Activated CD4-positive, alpha-beta T cell treated with anti-CD3 and anti-CD28 coated beads for 36 hours (primary cell): ENCODE data around the gene KLRK1. TPM values are rescaled to one million over a fixed set of nuclear protein-coding genes. Genes with fewer than 3 reads are reported as not detected.
A peak's percentile ranks its signal among the peaks of the same experiment; 100 is the strongest.
"Not testable (repeated sequence)": the region's sequence is repeated elsewhere in the genome, so short reads cannot be mapped to it uniquely, and the experiment has no call there.

Experiments used
- ATAC-seq: fragments of 200-7000 bp; cut with Tn5 transposase; one replicate; pipeline ENCODE4 v1.10.0; 2021; ENCODE audit warnings: mild to moderate bottlenecking, moderate library complexity
- CTCF ChIA-PET: fragments of 350-600 bp; sonication (Branson Sonifier 250); formaldehyde crosslinking; loops from one replicate; lab custom pipeline; 2021; ENCODE audit warnings: antibody characterized with exemption; lab: Charles Lee
- POLR2A ChIA-PET: fragments of 350-600 bp; sonication (Branson Sonifier 250); formaldehyde crosslinking; loops from one replicate; lab custom pipeline; 2021; ENCODE audit warnings: antibody characterized with exemption, inconsistent platforms; lab: Charles Lee
- DNase-seq: peaks from one replicate; pipeline ENCODE4 v3.0.0-alpha.2; 2020
- H3K27ac Mint-ChIP-seq: one replicate; pipeline ENCODE4 v1.8.0; 2021; ENCODE audit warnings: mixed read lengths
- H3K27me3 Mint-ChIP-seq: one replicate; pipeline ENCODE4 v1.8.0; 2021; ENCODE audit warnings: mixed read lengths
- H3K36me3 Mint-ChIP-seq: one replicate; pipeline ENCODE4 v1.8.0; 2021; ENCODE audit warnings: low read depth, mixed read lengths
- H3K4me1 Mint-ChIP-seq: one replicate; pipeline ENCODE4 v1.8.0; 2021; ENCODE audit warnings: mixed read lengths
- H3K4me3 Mint-ChIP-seq: one replicate; pipeline ENCODE4 v1.8.0; 2021; ENCODE audit warnings: mild to moderate bottlenecking, moderate library complexity, mixed read lengths
- H3K9me3 Mint-ChIP-seq: one replicate; pipeline ENCODE4 v1.8.0; 2021; ENCODE audit warnings: low read depth, mixed read lengths
- intact Hi-C, 2 experiments: fragments of 100-400 bp; cut with DNase I in 1 of 2; cut with micrococcal nuclease in 1 of 2; formaldehyde crosslinking; loops; one replicate each; pipeline versions ENCODE4 v1.14.2 to v1.15.1; 2022 to 2024; cut with DNase I, micrococcal nuclease
- total RNA-seq, 2 experiments: library from RNA; stranded (reverse); gene quantifications; one replicate each; pipeline ENCODE4 v1.2.3, GENCODE V29; 2021

The KLRK1 gene
- total RNA-seq, result not detected

DNA sequence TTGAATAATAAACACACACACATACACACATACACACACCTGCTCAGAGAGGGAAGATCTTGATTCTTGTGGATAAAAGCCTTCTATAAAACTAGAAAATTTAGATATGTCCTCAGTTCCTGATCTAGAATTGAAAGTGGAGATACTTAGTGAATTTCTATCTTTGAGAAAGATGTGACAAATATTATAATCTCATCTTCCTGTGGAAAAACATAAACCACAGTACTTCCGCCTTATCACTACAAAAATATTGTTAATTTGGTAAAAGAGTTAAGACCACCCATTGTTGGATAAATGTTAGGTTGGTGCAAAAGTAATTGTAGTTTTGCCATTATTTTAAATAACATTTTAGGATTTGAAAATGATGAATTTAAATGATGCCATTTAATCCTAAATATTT, at the start of gene KLRK1:
Gene KLRK1, minus strand, starts transcription at position 138 of the 400 bp plus-strand sequence. CDS start 1,231 bp downstream, outside the sequence.
- H3K4me3 Mint-ChIP-seq, result no peak within 1 kb of the TSS
- H3K4me1 Mint-ChIP-seq, result peaks cover 6% of the 10 kb centered on the region
- CTCF ChIA-PET, result no interaction called here

GRCh38 chr12:10437601-10438000, 47.8 kb upstream of the KLRK1 start:
- H3K36me3 Mint-ChIP-seq, H3K27me3 Mint-ChIP-seq, DNase-seq, H3K4me3 Mint-ChIP-seq, ATAC-seq, H3K4me1 Mint-ChIP-seq, CTCF ChIA-PET, H3K27ac Mint-ChIP-seq, H3K9me3 Mint-ChIP-seq, intact Hi-C loops, POLR2A ChIA-PET: not testable (repeated sequence)

More for the DNA sequence above, at the start of gene KLRK1:
- no peak for ATAC-seq
- intact Hi-C loops, result no loop called here
- no peak for DNase-seq
- Mint-ChIP-seq H3K36me3 (no peaks in the 10 kb centered on the region), H3K27me3 (peaks cover 12% of the 10 kb centered on the region), H3K9me3 (no peaks in the 10 kb centered on the region), H3K27ac (no peak within 1 kb of the TSS)
- POLR2A ChIA-PET, result no interaction called here

DNA sequence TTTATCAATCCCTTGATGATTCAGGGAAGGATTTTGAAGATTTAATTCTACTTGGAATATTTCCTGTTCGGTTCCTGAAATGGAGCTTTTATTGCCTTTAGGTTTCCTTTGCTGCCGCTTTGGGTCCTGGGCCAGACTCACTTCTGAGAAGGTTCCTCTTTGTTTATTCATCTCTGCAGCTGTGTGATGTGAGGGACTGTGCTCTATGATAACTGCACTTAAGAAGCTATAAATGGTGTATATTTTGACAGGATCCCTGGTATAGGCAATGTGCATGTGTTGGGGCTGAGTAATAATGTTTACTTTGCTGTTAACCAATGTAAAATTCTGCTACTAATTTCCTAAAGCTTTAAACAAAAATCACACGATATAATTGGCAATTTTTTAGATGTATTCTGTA, 46.0 kb upstream of the KLRK1 start, which contains the start of gene KLRC2:
Gene KLRC2, minus strand, starts transcription at position 195 of the 400 bp plus-strand sequence. Its CDS starts 24 bp downstream, at position 171.
- H3K4me3 Mint-ChIP-seq, POLR2A ChIA-PET, H3K27ac Mint-ChIP-seq: not testable (repeated sequence)

GRCh38 chr12:10430623-10431022, 40.8 kb upstream of the KLRK1 start:
- H3K27me3 Mint-ChIP-seq, CTCF ChIA-PET, H3K4me1 Mint-ChIP-seq, intact Hi-C loops, POLR2A ChIA-PET, H3K27ac Mint-ChIP-seq, H3K4me3 Mint-ChIP-seq, H3K36me3 Mint-ChIP-seq, DNase-seq, H3K9me3 Mint-ChIP-seq: not testable (repeated sequence)
- ATAC-seq, result peak; percentile 51

More for the DNA sequence above, 46.0 kb upstream of the KLRK1 start, which contains the start of gene KLRC2:
- intact Hi-C loops, H3K9me3 Mint-ChIP-seq, H3K4me1 Mint-ChIP-seq, H3K36me3 Mint-ChIP-seq, CTCF ChIA-PET, H3K27me3 Mint-ChIP-seq, ATAC-seq, DNase-seq: not testable (repeated sequence)

DNA sequence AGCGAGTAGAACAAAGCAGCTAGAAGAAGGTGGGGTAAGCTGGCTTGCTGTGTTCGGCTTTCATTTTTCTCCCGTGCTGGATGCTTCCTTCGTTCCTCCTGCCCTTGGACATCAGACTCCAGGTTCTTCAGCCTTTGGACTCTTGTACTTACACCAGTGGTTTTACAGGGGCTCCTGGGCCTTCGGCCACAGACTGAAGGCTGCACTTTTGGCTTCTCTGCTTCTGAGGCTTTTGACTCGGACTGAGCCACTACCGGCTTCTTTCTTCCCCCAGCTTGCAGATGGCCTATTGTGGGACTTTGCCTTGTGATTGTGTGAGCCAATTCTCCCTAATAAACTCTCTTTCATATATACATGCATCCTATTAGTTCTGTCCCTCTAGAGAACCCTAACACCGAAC, 36.1 kb upstream of the KLRK1 start:
- POLR2A ChIA-PET, H3K27me3 Mint-ChIP-seq, H3K9me3 Mint-ChIP-seq, H3K4me1 Mint-ChIP-seq, DNase-seq, intact Hi-C loops, H3K27ac Mint-ChIP-seq, ATAC-seq, H3K36me3 Mint-ChIP-seq, CTCF ChIA-PET, H3K4me3 Mint-ChIP-seq: not testable (repeated sequence)

- H3K27ac Mint-ChIP-seq, H3K27me3 Mint-ChIP-seq, H3K4me3 Mint-ChIP-seq, POLR2A ChIA-PET, CTCF ChIA-PET, intact Hi-C loops, DNase-seq, H3K4me1 Mint-ChIP-seq, ATAC-seq, H3K36me3 Mint-ChIP-seq, H3K9me3 Mint-ChIP-seq: not testable (repeated sequence)
These were observed 34.5 kb upstream of the KLRK1 start for GRCh38 chr12:10424260-10424899.

- H3K9me3 Mint-ChIP-seq, H3K4me1 Mint-ChIP-seq, H3K36me3 Mint-ChIP-seq, ATAC-seq, H3K27me3 Mint-ChIP-seq, H3K27ac Mint-ChIP-seq, H3K4me3 Mint-ChIP-seq, DNase-seq, POLR2A ChIA-PET, intact Hi-C loops, CTCF ChIA-PET: not testable (repeated sequence)
These were observed 32.3 kb upstream of the KLRK1 start for GRCh38 chr12:10422159-10422558.

DNA sequence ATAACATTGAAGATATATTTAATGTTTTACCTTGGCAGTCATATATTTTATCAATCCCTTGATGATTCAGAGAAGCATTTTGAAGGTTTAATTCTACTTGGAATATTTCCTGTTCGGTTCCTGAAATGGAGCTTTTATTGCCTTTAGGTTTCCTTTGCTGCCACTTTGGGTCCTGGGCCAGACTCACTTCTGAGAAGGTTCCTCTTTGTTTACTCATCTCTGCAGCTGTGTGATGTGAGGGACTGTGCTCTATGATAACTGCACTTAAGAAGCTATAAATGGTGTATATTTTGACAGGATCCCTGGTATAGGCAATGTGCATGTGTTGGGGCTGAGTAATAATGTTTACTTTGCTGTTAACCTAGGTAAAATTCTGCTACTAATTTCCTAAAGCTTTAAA, 30.5 kb upstream of the KLRK1 start, which contains the start of gene KLRC3:
Gene KLRC3, minus strand, starts transcription at position 262 of the 400 bp plus-strand sequence. Its CDS starts 45 bp downstream, at position 217.
- intact Hi-C loops, H3K36me3 Mint-ChIP-seq, H3K27ac Mint-ChIP-seq, H3K27me3 Mint-ChIP-seq, H3K4me1 Mint-ChIP-seq, POLR2A ChIA-PET, H3K9me3 Mint-ChIP-seq, DNase-seq, ATAC-seq, CTCF ChIA-PET, H3K4me3 Mint-ChIP-seq: not testable (repeated sequence)

GRCh38 chr12:10409392-10409791, 19.6 kb upstream of the KLRK1 start, which contains the start of gene KLRC4:
TSS of gene KLRC4 (minus strand) at chr12:10409757. CDS start at chr12:10409575, 182 bp downstream.
- Mint-ChIP-seq H3K9me3 (peaks cover 4% of the 10 kb centered on the region), H3K4me1 (no peaks in the 10 kb centered on the region), H3K4me3 (no peak within 1 kb of the TSS), H3K27ac (no peak within 1 kb of the TSS), H3K27me3 (peaks cover 4% of the 10 kb centered on the region), H3K36me3 (no peaks in the 10 kb centered on the region)
- CTCF ChIA-PET, result no interaction called here
- DNase-seq (no peak), ATAC-seq (no peak)
- intact Hi-C loops, result no loop called here
- POLR2A ChIA-PET, result no interaction called here

DNA sequence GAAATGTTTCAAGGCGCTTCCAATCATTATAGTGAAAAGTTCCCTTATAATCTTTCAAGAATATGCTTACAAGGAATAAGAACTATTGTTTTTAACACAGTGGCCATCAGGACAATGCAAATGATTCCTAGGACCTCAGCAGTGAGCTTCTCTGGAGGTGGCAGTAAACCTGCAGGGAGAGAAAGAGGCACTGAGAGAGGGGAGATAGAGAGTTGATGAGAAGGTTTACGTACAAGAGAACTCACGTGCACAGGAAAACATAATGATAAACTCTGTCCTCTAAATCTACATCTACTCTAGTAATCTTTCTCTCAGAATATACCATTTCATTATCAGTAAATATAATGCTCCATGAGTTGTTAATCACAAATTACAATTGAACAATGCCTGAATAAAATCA, 19.0 kb upstream of the KLRK1 start:
- ChIA-PET POLR2A (no interaction called here), CTCF (interaction anchor here (0.6 kb wide), 1 partner anchor 487 kb away, joined by 3 read pairs; no protein-coding TSS in a partner anchor)
- Mint-ChIP-seq H3K36me3 (no peaks in the 10 kb centered on the region), H3K27me3 (peaks cover 4% of the 10 kb centered on the region), H3K4me1 (no peaks in the 10 kb centered on the region), H3K9me3 (peaks cover 4% of the 10 kb centered on the region), H3K4me3 (no peak overlapping the region), H3K27ac (no peak overlapping the region)
- DNase-seq, result no peak
- intact Hi-C loops, result no loop called here
- no peak for ATAC-seq

DNA sequence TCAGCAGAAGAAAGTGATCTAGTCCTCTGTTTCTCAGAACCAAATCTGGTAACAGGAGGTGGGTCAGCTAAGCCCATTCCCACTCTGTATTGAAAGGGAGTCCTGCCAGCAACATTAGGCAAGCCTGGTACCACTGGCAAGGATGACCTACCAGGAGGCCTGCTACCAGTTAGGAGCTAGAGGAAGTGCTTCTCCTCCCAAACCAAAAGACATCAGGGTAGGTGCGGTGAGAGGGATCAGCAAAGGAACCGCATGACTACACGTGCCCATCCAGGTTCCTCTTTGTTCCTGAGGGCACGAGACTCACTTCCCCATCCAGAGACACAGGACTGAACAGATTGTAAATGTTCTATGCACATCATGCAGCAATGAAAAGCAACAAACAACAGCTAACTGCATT, 16.9 kb upstream of the KLRK1 start:
- Mint-ChIP-seq H3K9me3 (peaks cover 4% of the 10 kb centered on the region), H3K4me1 (no peaks in the 10 kb centered on the region), H3K27me3 (peaks cover 4% of the 10 kb centered on the region), H3K4me3 (no peak overlapping the region), H3K27ac (no peak overlapping the region), H3K36me3 (no peaks in the 10 kb centered on the region)
- ATAC-seq (no peak), DNase-seq (no peak)
- intact Hi-C loops, result no loop called here
- CTCF ChIA-PET, result no interaction called here
- POLR2A ChIA-PET, result no interaction called here

GRCh38 chr12:10405294-10405693, 15.5 kb upstream of the KLRK1 start:
- DNase-seq (no peak), ATAC-seq (no peak)
- peaks cover 6% of the 10 kb centered on the region for H3K27me3 Mint-ChIP-seq
- no peaks in the 10 kb centered on the region for H3K36me3 Mint-ChIP-seq
- ChIA-PET POLR2A (no interaction called here), CTCF (no interaction called here)
- H3K9me3 Mint-ChIP-seq, result peaks cover 4% of the 10 kb centered on the region
- intact Hi-C loops, result no loop called here
- H3K27ac Mint-ChIP-seq, result no peak overlapping the region
- no peak overlapping the region for H3K4me3 Mint-ChIP-seq
- H3K4me1 Mint-ChIP-seq, result no peaks in the 10 kb centered on the region
